Measurements from ENCODE around the gene NXPH3.

The NXPH3 gene

DNA sequence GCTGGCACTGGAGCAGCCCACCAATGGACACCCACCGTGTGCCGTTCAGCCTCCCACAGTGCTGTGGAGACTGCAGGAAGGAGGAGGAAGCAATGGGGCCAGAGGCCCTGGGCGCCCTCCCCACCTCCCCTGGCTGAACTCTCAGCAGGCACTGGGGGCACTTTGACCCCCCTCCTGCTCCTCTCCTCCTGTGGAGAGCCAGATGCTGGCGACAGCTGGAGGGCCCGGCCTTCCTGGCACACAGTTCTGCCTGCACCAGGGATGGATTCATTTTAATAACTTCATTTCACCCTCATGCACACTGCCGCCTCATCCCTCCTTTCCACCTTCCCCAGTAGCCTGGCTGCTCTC lies 6.0 kb downstream of the NXPH3 start:
- no peak overlapping the region for H3K27ac ChIP-seq (ENCODE audit: insufficient read depth, low read depth, low read length, poor library complexity, severe bottlenecking)
- H3K4me1 ChIP-seq (ENCODE audit: control insufficient read depth, insufficient read depth, low read length): peaks cover 11% of the 10 kb centered on the region
- 72 to 83% methylated on average over 6 of the region's 6 CpGs for WGBS, 2 experiments

DNA sequence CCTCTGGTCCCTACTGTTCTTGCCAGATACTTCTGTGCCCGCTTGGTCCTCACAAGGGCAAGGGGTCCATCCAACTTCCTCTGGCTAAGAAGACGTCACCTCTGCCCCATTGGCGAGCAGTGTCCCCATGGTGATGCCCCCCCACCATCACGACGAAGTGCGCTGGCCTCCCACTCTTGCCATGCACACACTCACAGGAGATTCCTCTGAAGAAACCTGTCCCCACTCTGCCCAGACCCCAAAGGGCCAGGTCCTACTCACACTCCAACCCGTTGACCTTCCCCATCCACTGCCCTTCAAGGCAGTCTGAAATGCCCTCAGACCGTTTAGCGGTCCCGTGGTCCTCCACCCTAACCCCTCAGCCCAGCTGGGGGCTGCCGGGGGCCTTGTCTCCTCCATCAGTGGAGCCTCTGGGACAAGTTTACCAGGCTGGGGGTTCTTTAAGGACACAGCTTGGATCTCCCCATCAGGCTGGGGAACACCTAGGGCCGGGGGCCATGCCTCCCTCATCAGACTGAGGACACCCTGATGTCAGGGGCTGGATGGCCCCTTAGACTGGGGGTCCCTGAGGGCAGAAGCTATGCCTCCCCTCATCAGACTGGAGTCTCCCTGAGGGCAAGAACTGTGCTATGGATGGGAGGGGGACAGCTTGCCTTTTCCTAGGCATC lies 6.5 kb downstream of the NXPH3 start:
- WGBS, 2 experiments: 94 to 95% methylated on average over 12 of the region's 12 CpGs
- no peaks in the 10 kb centered on the region for H3K36me3 ChIP-seq (ENCODE audit: control insufficient read depth, insufficient read depth, low read length)

More for the DNA sequence above, 6.0 kb downstream of the NXPH3 start:
- Histone ChIP-seq H3K9me3 (ENCODE audit: control insufficient read depth, low read length) (no peaks in the 10 kb centered on the region), H3K27me3 (ENCODE audit: control insufficient read depth, insufficient read depth, low read length, poor library complexity, severe bottlenecking) (peaks cover 12% of the 10 kb centered on the region), H3K4me3 (ENCODE audit: insufficient read depth, low read depth, low read length) (no peak overlapping the region), H3K36me3 (ENCODE audit: control insufficient read depth, insufficient read depth, low read length) (no peaks in the 10 kb centered on the region)

DNA sequence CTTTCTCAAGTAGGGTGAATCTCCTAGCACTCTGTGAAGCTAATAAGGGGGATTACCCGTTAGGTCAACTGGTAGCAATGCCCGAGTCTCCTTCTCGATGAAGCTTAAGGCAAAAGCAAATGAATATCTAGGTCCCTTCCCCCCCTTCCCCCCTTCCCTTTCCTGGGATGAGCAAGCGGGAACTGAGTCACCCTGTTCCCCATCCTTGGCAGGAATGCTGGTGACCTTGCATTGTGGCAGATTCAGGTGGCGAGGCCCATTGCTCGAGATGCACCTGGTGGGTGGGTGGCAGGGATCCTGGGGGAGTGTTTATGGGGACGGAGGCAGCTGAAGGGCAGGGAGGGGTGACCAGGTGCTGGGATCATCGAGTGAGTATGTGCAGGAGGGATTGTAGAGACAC lies 7.1 kb downstream of the NXPH3 start:
- Histone ChIP-seq H3K4me3 (ENCODE audit: insufficient read depth, low read depth, low read length) (no peak overlapping the region), H3K9me3 (ENCODE audit: control insufficient read depth, low read length) (no peaks in the 10 kb centered on the region), H3K27ac (ENCODE audit: insufficient read depth, low read depth, low read length, poor library complexity, severe bottlenecking) (no peak overlapping the region), H3K4me1 (ENCODE audit: control insufficient read depth, insufficient read depth, low read length) (peaks cover 2% of the 10 kb centered on the region), H3K36me3 (ENCODE audit: control insufficient read depth, insufficient read depth, low read length) (no peaks in the 10 kb centered on the region), H3K27me3 (ENCODE audit: control insufficient read depth, insufficient read depth, low read length, poor library complexity, severe bottlenecking) (peaks cover 3% of the 10 kb centered on the region)
- 85% methylated on average over 8 of the region's 8 CpGs for WGBS, 2 experiments

More for the DNA sequence above, 6.5 kb downstream of the NXPH3 start:
- Histone ChIP-seq H3K4me1 (ENCODE audit: control insufficient read depth, insufficient read depth, low read length) (peaks cover 8% of the 10 kb centered on the region), H3K27me3 (ENCODE audit: control insufficient read depth, insufficient read depth, low read length, poor library complexity, severe bottlenecking) (peaks cover 8% of the 10 kb centered on the region), H3K4me3 (ENCODE audit: insufficient read depth, low read depth, low read length) (no peak overlapping the region), H3K27ac (ENCODE audit: insufficient read depth, low read depth, low read length, poor library complexity, severe bottlenecking) (no peak overlapping the region), H3K9me3 (ENCODE audit: control insufficient read depth, low read length) (no peaks in the 10 kb centered on the region)

DNA sequence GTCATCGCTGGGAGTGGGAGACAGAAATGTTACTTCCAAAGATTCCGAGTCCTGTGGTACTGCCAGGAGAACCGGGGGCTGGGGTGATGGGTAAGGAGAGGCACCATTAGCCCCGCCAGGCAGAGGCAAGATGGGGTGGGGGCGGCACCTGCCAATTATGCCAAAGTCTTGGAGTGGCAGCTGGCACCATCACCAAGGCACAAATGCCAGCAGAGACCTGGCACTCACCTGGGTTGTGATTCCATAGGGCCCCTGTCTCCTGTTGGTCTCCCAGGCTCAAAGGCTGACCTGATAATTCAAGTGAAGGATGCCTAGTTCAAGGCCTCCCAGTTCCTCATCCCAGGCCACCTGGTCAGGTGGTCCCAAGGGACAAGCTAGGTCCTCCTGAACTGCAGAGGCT lies 7.6 kb downstream of the NXPH3 start:
- no peak overlapping the region for H3K4me3 ChIP-seq (ENCODE audit: insufficient read depth, low read depth, low read length)
- no peaks in the 10 kb centered on the region for H3K4me1 ChIP-seq (ENCODE audit: control insufficient read depth, insufficient read depth, low read length)
- H3K27me3 ChIP-seq (ENCODE audit: control insufficient read depth, insufficient read depth, low read length, poor library complexity, severe bottlenecking): no peaks in the 10 kb centered on the region
- H3K9me3 ChIP-seq (ENCODE audit: control insufficient read depth, low read length): no peaks in the 10 kb centered on the region
- no peaks in the 10 kb centered on the region for H3K36me3 ChIP-seq (ENCODE audit: control insufficient read depth, insufficient read depth, low read length)
- WGBS, 2 experiments: 92 to 94% methylated on average over 5 of the region's 5 CpGs
- no peak overlapping the region for H3K27ac ChIP-seq (ENCODE audit: insufficient read depth, low read depth, low read length, poor library complexity, severe bottlenecking)

DNA sequence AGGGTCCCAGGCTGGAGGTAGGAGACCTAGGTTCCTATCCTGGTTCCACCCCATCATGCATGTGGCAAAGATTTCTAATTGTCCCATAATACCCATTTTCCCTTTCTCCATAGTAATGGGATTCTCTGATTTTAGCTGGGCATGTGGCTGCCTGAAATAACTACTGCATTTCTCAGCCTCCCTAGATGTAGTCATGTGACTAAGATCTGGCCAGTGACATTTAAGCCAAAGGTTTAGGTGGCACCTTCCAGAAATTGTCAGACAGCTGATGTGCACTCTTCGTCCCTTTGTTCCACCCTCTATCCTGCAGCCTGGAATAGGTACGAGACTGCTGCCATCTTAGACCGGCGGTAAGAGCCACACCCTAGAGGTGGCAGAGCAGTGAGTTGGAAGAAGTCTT lies 8.2 kb downstream of the NXPH3 start:
- no peaks in the 10 kb centered on the region for H3K9me3 ChIP-seq (ENCODE audit: control insufficient read depth, low read length)
- H3K27me3 ChIP-seq (ENCODE audit: control insufficient read depth, insufficient read depth, low read length, poor library complexity, severe bottlenecking): no peaks in the 10 kb centered on the region
- H3K36me3 ChIP-seq (ENCODE audit: control insufficient read depth, insufficient read depth, low read length): no peaks in the 10 kb centered on the region
- H3K27ac ChIP-seq (ENCODE audit: insufficient read depth, low read depth, low read length, poor library complexity, severe bottlenecking): no peak overlapping the region
- 95 to 97% methylated on average over 4 of the region's 4 CpGs for WGBS, 2 experiments
- H3K4me1 ChIP-seq (ENCODE audit: control insufficient read depth, insufficient read depth, low read length): no peaks in the 10 kb centered on the region
- H3K4me3 ChIP-seq (ENCODE audit: insufficient read depth, low read depth, low read length): no peak overlapping the region

DNA sequence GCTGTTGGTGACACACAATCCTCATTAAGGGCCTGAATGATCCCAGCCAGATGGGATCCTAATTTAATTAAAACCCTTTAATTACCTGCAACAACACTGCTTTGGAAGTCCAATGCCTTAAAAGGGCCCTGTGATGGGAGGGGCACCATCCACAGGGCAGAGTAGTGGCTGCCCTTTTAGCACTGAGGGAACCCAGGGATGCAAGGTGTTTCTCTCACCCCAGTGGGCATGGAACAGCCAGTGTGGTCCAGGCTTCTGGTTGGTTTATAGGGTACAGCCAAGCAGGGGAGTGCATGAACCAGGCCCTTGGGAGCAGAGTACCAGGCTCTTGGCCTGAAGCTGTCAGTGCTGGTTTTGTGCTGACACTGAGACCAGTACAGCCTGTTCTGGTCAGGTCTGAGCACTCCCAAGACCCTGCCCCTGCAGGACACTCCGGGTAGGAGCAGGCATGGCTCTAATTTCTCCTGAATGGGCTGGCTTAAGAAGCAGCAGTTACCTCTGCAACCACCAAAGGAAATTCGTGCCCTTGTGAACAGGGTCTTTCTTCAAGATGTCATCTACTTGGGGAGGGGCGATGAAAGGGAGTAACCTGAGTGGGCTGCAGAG lies 9.9 kb downstream of the NXPH3 start:
- no peaks in the 10 kb centered on the region for H3K36me3 ChIP-seq (ENCODE audit: control insufficient read depth, insufficient read depth, low read length)
- H3K27ac ChIP-seq (ENCODE audit: insufficient read depth, low read depth, low read length, poor library complexity, severe bottlenecking): no peak overlapping the region
- H3K4me3 ChIP-seq (ENCODE audit: insufficient read depth, low read depth, low read length): no peak overlapping the region
- 40 to 48% methylated on average over 3 of the region's 3 CpGs for WGBS, 2 experiments
- H3K9me3 ChIP-seq (ENCODE audit: control insufficient read depth, low read length): no peaks in the 10 kb centered on the region
- no peaks in the 10 kb centered on the region for H3K4me1 ChIP-seq (ENCODE audit: control insufficient read depth, insufficient read depth, low read length)
- H3K27me3 ChIP-seq (ENCODE audit: control insufficient read depth, insufficient read depth, low read length, poor library complexity, severe bottlenecking): no peaks in the 10 kb centered on the region

DNA sequence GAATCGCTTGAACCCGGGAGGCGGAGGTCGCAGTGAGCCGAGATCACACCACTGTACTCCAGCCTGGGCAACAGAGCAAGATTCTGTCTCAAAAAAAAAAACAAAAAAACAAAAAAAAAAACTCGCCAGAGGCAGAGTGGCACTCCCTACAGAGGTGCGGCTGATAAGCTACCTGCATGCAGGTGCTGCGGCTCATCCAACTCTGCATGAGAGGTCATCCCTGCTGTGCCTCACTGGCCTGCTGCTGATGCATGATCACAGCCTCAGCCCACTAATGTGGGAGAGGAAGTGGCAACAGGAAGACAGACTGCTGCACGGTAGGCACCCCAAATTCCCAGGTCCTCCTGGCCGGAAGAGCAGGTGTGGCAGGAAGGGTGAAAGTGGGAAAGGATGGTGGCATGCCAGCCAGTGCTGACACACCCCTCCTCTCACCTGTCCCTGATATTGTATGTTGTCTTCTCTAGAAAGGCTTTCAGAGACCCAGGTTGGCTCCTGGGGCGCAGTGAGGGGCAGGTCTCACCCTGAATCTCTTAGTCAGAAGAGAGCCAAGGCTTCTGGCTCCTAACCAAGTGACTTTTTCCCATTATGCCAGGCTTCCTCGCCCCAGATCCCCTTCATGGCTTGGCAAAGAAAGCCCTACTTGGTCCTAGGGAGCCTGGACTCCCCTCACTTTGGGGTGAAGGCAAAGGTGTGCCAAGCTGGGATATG lies 11.8 kb downstream of the NXPH3 start:
- Histone ChIP-seq H3K9me3 (ENCODE audit: control insufficient read depth, low read length) (no peaks in the 10 kb centered on the region), H3K27me3 (ENCODE audit: control insufficient read depth, insufficient read depth, low read length, poor library complexity, severe bottlenecking) (no peaks in the 10 kb centered on the region), H3K4me3 (ENCODE audit: insufficient read depth, low read depth, low read length) (no peak overlapping the region), H3K4me1 (ENCODE audit: control insufficient read depth, insufficient read depth, low read length) (no peaks in the 10 kb centered on the region), H3K27ac (ENCODE audit: insufficient read depth, low read depth, low read length, poor library complexity, severe bottlenecking) (no peak overlapping the region), H3K36me3 (ENCODE audit: control insufficient read depth, insufficient read depth, low read length) (no peaks in the 10 kb centered on the region)
- 90 to 91% methylated on average over 12 of the region's 12 CpGs for WGBS, 2 experiments

DNA sequence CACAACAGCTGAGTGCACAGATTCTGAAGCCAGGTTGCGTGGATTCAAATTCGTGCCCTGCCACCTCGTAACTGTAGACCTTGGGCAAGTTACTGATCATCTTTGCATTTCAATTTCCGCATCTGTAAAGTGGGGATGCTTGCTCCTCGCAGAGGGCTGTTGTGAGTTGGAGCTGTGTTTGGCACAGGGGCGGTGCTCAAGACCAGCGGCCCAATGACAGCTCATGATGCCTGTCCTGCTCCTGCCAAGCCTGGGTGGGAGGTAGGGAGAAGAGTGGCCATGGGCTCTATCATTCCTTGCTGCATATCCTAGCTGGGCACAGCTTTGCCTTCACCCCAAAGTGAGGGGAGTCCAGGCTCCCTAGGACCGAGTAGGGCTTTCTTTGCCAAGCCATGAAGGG lies 12.6 kb downstream of the NXPH3 start:
- H3K36me3 ChIP-seq (ENCODE audit: control insufficient read depth, insufficient read depth, low read length): no peaks in the 10 kb centered on the region
- no peaks in the 10 kb centered on the region for H3K9me3 ChIP-seq (ENCODE audit: control insufficient read depth, low read length)
- H3K4me3 ChIP-seq (ENCODE audit: insufficient read depth, low read depth, low read length): no peak overlapping the region
- no peaks in the 10 kb centered on the region for H3K27me3 ChIP-seq (ENCODE audit: control insufficient read depth, insufficient read depth, low read length, poor library complexity, severe bottlenecking)
- H3K27ac ChIP-seq (ENCODE audit: insufficient read depth, low read depth, low read length, poor library complexity, severe bottlenecking): no peak overlapping the region
- no peaks in the 10 kb centered on the region for H3K4me1 ChIP-seq (ENCODE audit: control insufficient read depth, insufficient read depth, low read length)
- 92 to 94% methylated on average over 8 of the region's 8 CpGs for WGBS, 2 experiments

DNA sequence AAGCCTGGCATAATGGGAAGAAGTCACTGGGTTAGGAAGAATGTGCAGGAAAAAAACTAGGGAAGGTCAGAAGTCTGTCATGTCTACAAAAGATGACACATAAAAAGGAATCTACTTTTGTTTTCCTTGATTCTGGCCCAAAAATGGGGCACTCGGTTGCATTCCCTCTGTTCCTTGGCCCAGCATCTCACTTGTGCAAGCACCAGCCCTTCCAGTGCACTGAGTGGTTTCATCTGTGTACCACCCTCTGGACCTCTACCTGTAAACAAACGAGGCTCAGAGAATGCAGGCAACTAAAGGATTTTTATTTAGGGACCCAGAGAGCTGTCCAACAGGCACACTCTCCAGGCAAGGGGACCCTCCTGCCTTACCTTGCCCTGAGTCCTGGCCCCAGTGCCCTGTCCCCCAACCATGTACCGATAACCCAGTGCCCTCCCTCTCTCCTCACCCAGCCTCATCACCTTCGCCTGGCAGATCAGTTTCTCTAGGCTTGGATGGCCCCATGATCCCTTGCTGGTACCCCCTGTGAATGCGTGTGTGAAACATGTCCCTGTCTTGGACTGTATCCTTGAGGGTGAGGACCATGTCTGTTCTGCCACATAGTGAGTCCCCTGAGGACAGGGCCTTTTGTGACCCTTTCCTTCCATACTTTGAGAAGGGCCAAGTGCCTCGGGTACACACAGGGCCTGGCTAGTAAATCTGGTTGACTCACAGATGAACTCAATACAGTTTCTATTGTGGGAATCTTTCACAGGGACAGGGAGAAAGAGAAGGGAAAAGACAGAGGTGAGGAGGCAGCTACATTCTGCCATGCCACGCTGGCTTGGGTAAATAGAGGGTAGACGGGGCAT lies 13.3 kb downstream of the NXPH3 start:
- WGBS, 2 experiments: 92 to 97% methylated on average over 8 of the region's 8 CpGs
- H3K27me3 ChIP-seq (ENCODE audit: control insufficient read depth, insufficient read depth, low read length, poor library complexity, severe bottlenecking): no peaks in the 10 kb centered on the region
- no peaks in the 10 kb centered on the region for H3K9me3 ChIP-seq (ENCODE audit: control insufficient read depth, low read length)
- H3K36me3 ChIP-seq (ENCODE audit: control insufficient read depth, insufficient read depth, low read length): no peaks in the 10 kb centered on the region
- H3K4me3 ChIP-seq (ENCODE audit: insufficient read depth, low read depth, low read length): no peak overlapping the region
- H3K4me1 ChIP-seq (ENCODE audit: control insufficient read depth, insufficient read depth, low read length): no peaks in the 10 kb centered on the region
- no peak overlapping the region for H3K27ac ChIP-seq (ENCODE audit: insufficient read depth, low read depth, low read length, poor library complexity, severe bottlenecking)

DNA sequence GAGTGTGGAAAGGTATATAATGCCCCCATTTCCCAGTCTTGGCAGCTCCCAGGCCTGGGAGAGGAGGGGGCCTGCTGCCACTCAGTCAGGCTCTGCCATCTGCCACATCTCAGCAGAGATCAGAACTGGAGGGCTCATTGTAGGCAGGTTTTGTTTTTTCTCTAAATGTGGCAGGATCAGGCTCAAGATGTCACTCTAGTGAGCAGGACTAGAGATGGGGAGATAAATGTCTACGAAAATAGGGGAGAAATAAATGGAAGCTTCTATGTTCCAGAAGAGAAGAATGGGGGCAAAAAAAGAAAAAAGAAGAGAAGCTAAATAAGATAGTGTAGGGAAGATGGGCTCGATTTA lies 13.9 kb downstream of the NXPH3 start:
- no peaks in the 10 kb centered on the region for H3K9me3 ChIP-seq (ENCODE audit: control insufficient read depth, low read length)
- no peaks in the 10 kb centered on the region for H3K4me1 ChIP-seq (ENCODE audit: control insufficient read depth, insufficient read depth, low read length)
- WGBS, 2 experiments: 93 to 96% methylated on average over 2 of the region's 2 CpGs
- H3K27me3 ChIP-seq (ENCODE audit: control insufficient read depth, insufficient read depth, low read length, poor library complexity, severe bottlenecking): no peaks in the 10 kb centered on the region
- H3K4me3 ChIP-seq (ENCODE audit: insufficient read depth, low read depth, low read length): no peak overlapping the region
- no peaks in the 10 kb centered on the region for H3K36me3 ChIP-seq (ENCODE audit: control insufficient read depth, insufficient read depth, low read length)
- H3K27ac ChIP-seq (ENCODE audit: insufficient read depth, low read depth, low read length, poor library complexity, severe bottlenecking): no peak overlapping the region

Data from ectodermal cell (in vitro differentiated cells).